GM23338 (cell line): ENCODE data around the gene SPATS1. TPM values are rescaled to one million over a fixed set of nuclear protein-coding genes. Genes with fewer than 3 reads are reported as not detected.

ENCODE experiments used
- ATAC-seq: fragments of 200-7000 bp; cut with Tn5 transposase; 3 replicates; pipeline ENCODE4 v1.9.1; 2020
- DNase-seq: peaks from one replicate; pipeline ENCODE4 v3.0.0-alpha.2; 2015; ENCODE audit warnings: low spot score
- H2AFZ ChIP-seq: fragments of 200-600 bp; sonication (generic); 2 replicates; pipeline ENCODE4 v1.8.0; 2016; ENCODE audit warnings: antibody characterized with exemption, mild to moderate bottlenecking, moderate library complexity
- H3F3A ChIP-seq: fragments of 200-600 bp; sonication (generic); replicated peaks from 2 replicates; pipeline ENCODE4 v1.8.0; 2017; ENCODE audit warnings: antibody characterized with exemption, mixed run types, low read depth
- H3K27ac ChIP-seq: fragments of 200-600 bp; sonication (generic); 2 replicates; pipeline ENCODE4 v1.6.1; 2016; ENCODE audit warnings: low read depth
- H3K27me3 ChIP-seq: fragments of 200-600 bp; sonication (generic); 2 replicates; pipeline ENCODE4 v1.8.0; 2016; ENCODE audit warnings: mild to moderate bottlenecking, mixed run types, moderate library complexity; ENCODE audit not compliant: insufficient read depth
- H3K36me3 ChIP-seq: fragments of 200-600 bp; sonication (generic); 2 replicates; pipeline ENCODE4 v1.8.0; 2016; ENCODE audit warnings: mild to moderate bottlenecking; ENCODE audit not compliant: insufficient read depth
- H3K4me1 ChIP-seq: fragments of 200-600 bp; sonication (generic); 2 replicates; pipeline ENCODE4 v1.8.0; 2016; ENCODE audit warnings: mild to moderate bottlenecking, moderate library complexity; ENCODE audit not compliant: insufficient read depth
- H3K4me2 ChIP-seq: fragments of 200-600 bp; sonication (generic); 2 replicates; pipeline ENCODE4 v1.7.1; 2017; ENCODE audit warnings: mixed run types
- H3K4me3 ChIP-seq: fragments of 200-600 bp; sonication (generic); 2 replicates; pipeline ENCODE4 v1.6.1; 2016; ENCODE audit warnings: mixed run types
- H3K79me2 ChIP-seq: fragments of 200-600 bp; sonication (generic); replicated peaks from 2 replicates; pipeline ENCODE4 v1.8.0; 2017; ENCODE audit warnings: mild to moderate bottlenecking; ENCODE audit not compliant: insufficient read depth
- H3K9me2 ChIP-seq: fragments of 200-600 bp; sonication (generic); 2 replicates; pipeline ENCODE4 v1.8.0; 2017; ENCODE audit not compliant: insufficient read depth
- H4K20me1 ChIP-seq: fragments of 200-600 bp; sonication (generic); replicated peaks from 2 replicates; pipeline ENCODE4 v1.8.0; 2017; ENCODE audit warnings: mild to moderate bottlenecking; ENCODE audit not compliant: insufficient read depth
- H3K27ac Mint-ChIP-seq: 2 replicates; pipeline ENCODE4 v1.8.0; 2020; ENCODE audit warnings: inconsistent platforms, mild to moderate bottlenecking, moderate library complexity, mixed read lengths
- H3K27me3 Mint-ChIP-seq: 3 replicates; pipeline ENCODE4 v1.8.0; 2022; ENCODE audit warnings: low read depth, mild to moderate bottlenecking, moderate library complexity, mixed read lengths, inconsistent platforms; ENCODE audit not compliant: insufficient read depth, poor library complexity
- H3K36me3 Mint-ChIP-seq: 3 replicates; pipeline ENCODE4 v1.8.0; 2021; ENCODE audit warnings: low read depth, mild to moderate bottlenecking, inconsistent platforms, moderate library complexity, mixed read lengths
- H3K4me1 Mint-ChIP-seq: 3 replicates; pipeline ENCODE4 v1.8.0; 2020; ENCODE audit warnings: mild to moderate bottlenecking, inconsistent platforms, mixed read lengths
- H3K4me3 Mint-ChIP-seq: 3 replicates; pipeline ENCODE4 v1.8.0; 2021; ENCODE audit warnings: moderate library complexity, mild to moderate bottlenecking, inconsistent platforms, mixed read lengths
- H3K9me3 Mint-ChIP-seq: 3 replicates; pipeline ENCODE4 v1.8.0; 2020; ENCODE audit warnings: moderate library complexity, mild to moderate bottlenecking, inconsistent platforms, mixed read lengths
- CREB1 ChIP-seq: fragments of 250-450 bp; sonication (Bioruptor Pico); IDR thresholded peaks from 2 replicates; pipeline ENCODE4 v1.5.0; 2020; ENCODE audit warnings: low read depth, mild to moderate bottlenecking, moderate library complexity
- EZH2 ChIP-seq: fragments of 200-600 bp; sonication (generic); IDR thresholded peaks from one replicate; pipeline ENCODE4 v1.8.0; 2017; ENCODE audit warnings: antibody characterized with exemption, mild to moderate bottlenecking, low read depth; ENCODE audit not compliant: unreplicated experiment
- EZH2phosphoT487 ChIP-seq: fragments of 200-600 bp; sonication (generic); IDR thresholded peaks from one replicate; pipeline ENCODE4 v1.8.1; 2018; ENCODE audit warnings: antibody characterized with exemption; ENCODE audit not compliant: unreplicated experiment
- JUNB ChIP-seq: IDR thresholded peaks from one replicate; pipeline ENCODE4 v1.6.1; 2016; ENCODE audit warnings: antibody characterized with exemption; ENCODE audit not compliant: unreplicated experiment
- NANOG ChIP-seq: IDR thresholded peaks from 2 replicates; pipeline ENCODE4 v1.6.1; 2016; ENCODE audit warnings: antibody characterized with exemption, borderline replicate concordance
- POLR2AphosphoS5 ChIP-seq: IDR thresholded peaks from 2 replicates; pipeline ENCODE4 v1.6.1; 2016; ENCODE audit warnings: antibody characterized with exemption, low read depth
- STAT1 ChIP-seq: IDR thresholded peaks from one replicate; pipeline ENCODE4 v1.6.1; 2016; ENCODE audit warnings: antibody characterized with exemption; ENCODE audit not compliant: unreplicated experiment
- ZNF114 ChIP-seq: fragments of 250-450 bp; sonication (Bioruptor Pico); IDR thresholded peaks from 2 replicates; pipeline ENCODE4 v1.5.0; 2020; ENCODE audit warnings: mild to moderate bottlenecking, moderate library complexity
- ZNF331 ChIP-seq: fragments of 250-450 bp; sonication (Bioruptor Pico); IDR thresholded peaks from 2 replicates; pipeline ENCODE4 v1.5.0; 2020; ENCODE audit warnings: low read depth, mild to moderate bottlenecking, moderate library complexity
- polyA plus RNA-seq: library from polyadenylated mRNA; unstranded; fragments of >200 nt; fragmentation: Nextera tagmentation; extraction: Ambion mirVana; gene quantifications from 2 replicates; pipeline ENCODE4 v1.2.1, GENCODE V29; 2016
- total RNA-seq: library from RNA; depleted of rRNA; stranded (reverse); fragments of >200 nt; shearing (Covaris generic); gene quantifications from 2 replicates; pipeline ENCODE4 v1.2.3, GENCODE V29; 2014
- TF ChIP-seq, protein P1 (sequence below): IDR thresholded peaks from one replicate; pipeline ENCODE4 v1.6.1; 2018; ENCODE audit warnings: antibody characterized with exemption; ENCODE audit not compliant: unreplicated experiment
- TF ChIP-seq, protein P2 (sequence below): IDR thresholded peaks from 2 replicates; pipeline ENCODE4 v1.6.1; 2016; ENCODE audit warnings: antibody characterized with exemption
- TF ChIP-seq, protein P3 (sequence below): fragments of 250-450 bp; sonication (Bioruptor Pico); IDR thresholded peaks from 2 replicates; pipeline ENCODE4 v1.5.0; 2020; ENCODE audit warnings: mild to moderate bottlenecking, moderate library complexity

The SPATS1 gene
- total and polyA plus RNA-seq, 2 experiments from 2014 or later: not detected

DNA sequence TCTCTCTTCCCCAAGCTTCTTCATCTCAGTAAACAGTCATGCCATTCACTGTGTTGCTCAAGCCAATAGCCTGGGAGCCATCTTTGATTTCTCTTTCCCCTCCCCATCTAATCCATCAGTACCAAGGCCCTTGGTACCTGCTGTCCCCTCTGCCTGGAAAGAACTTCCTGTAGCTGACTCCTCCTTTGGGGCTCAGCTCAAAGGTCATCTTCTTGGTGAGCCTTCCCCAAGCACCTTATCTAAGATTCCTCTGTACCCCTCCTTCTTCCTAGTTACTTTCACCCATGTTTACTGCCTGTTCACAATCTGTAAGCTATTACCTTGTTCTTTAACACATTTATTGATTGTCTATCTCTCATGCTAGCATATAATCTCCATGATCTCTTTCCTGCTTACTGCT is 32.8 kb upstream of the SPATS1 start (continued):
- TF ChIP-seq EZH2phosphoT487 (no peak), NANOG (no peak), ZNF331 (CRISPR knock-in tag) (no peak), ZNF114 (no peak), POLR2AphosphoS5 (no peak)
- TF ChIP-seq, protein P1, sequence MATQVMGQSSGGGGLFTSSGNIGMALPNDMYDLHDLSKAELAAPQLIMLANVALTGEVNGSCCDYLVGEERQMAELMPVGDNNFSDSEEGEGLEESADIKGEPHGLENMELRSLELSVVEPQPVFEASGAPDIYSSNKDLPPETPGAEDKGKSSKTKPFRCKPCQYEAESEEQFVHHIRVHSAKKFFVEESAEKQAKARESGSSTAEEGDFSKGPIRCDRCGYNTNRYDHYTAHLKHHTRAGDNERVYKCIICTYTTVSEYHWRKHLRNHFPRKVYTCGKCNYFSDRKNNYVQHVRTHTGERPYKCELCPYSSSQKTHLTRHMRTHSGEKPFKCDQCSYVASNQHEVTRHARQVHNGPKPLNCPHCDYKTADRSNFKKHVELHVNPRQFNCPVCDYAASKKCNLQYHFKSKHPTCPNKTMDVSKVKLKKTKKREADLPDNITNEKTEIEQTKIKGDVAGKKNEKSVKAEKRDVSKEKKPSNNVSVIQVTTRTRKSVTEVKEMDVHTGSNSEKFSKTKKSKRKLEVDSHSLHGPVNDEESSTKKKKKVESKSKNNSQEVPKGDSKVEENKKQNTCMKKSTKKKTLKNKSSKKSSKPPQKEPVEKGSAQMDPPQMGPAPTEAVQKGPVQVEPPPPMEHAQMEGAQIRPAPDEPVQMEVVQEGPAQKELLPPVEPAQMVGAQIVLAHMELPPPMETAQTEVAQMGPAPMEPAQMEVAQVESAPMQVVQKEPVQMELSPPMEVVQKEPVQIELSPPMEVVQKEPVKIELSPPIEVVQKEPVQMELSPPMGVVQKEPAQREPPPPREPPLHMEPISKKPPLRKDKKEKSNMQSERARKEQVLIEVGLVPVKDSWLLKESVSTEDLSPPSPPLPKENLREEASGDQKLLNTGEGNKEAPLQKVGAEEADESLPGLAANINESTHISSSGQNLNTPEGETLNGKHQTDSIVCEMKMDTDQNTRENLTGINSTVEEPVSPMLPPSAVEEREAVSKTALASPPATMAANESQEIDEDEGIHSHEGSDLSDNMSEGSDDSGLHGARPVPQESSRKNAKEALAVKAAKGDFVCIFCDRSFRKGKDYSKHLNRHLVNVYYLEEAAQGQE: no peak

DNA sequence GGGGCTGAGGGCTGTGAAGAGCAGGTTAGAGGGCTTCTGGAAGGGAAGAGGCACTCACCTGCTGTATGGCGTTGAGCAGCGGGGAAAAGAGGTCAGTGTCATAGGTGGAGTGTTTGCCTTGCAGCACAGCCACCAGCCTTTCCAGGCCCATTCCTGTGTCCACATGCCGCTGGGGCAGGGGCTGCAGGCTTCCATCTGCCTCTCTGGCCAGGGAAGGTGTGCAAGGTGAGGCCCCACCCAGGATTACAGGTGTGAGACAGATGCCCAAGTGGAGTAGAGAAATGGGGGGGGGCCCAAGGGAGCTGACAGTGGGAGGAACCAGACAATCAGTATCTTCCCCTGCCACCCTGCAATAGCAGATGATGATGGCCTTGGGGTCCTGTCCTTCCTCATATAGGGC is 32.2 kb upstream of the SPATS1 start:
- Mint-ChIP-seq H3K4me3 (no peak overlapping the region), H3K9me3 (no peaks in the 10 kb centered on the region; the same call in 2 of the 3 replicates), H3K27ac (no peak overlapping the region), H3K4me1 (peaks cover 9% of the 10 kb centered on the region; the same call in 2 of the 3 replicates), H3K36me3 (peaks cover 60% of the 10 kb centered on the region), H3K27me3 (peaks cover 15% of the 10 kb centered on the region)
- Histone ChIP-seq H3K79me2 (peaks cover 10% of the 10 kb centered on the region), H3K27me3 (no peaks in the 10 kb centered on the region), H3F3A (0 out of 2 replicates have a peak, but pooled peaks cover 4% of the 10 kb centered on the region), H3K27ac (no peak overlapping the region), H3K36me3 (peaks cover 12% of the 10 kb centered on the region), H3K9me2 (no peaks in the 10 kb centered on the region), H2AFZ (no peak overlapping the region), H4K20me1 (no peaks in the 10 kb centered on the region), H3K4me2 (no peak overlapping the region), H3K4me1 (peaks cover 6% of the 10 kb centered on the region; the same call in 1 of the 2 replicates), H3K4me3 (no peak overlapping the region)
- DNase-seq (no peak), ATAC-seq (no peak)
- TF ChIP-seq ZNF114 (no peak), EZH2 (no peak), POLR2AphosphoS5 (no peak), CREB1 (CRISPR knock-in tag) (no peak), EZH2phosphoT487 (no peak), STAT1 (no peak), ZNF331 (CRISPR knock-in tag) (no peak), JUNB (no peak)
- TF ChIP-seq, protein P2, sequence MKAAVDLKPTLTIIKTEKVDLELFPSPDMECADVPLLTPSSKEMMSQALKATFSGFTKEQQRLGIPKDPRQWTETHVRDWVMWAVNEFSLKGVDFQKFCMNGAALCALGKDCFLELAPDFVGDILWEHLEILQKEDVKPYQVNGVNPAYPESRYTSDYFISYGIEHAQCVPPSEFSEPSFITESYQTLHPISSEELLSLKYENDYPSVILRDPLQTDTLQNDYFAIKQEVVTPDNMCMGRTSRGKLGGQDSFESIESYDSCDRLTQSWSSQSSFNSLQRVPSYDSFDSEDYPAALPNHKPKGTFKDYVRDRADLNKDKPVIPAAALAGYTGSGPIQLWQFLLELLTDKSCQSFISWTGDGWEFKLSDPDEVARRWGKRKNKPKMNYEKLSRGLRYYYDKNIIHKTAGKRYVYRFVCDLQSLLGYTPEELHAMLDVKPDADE: no peak
- TF ChIP-seq, protein P3, sequence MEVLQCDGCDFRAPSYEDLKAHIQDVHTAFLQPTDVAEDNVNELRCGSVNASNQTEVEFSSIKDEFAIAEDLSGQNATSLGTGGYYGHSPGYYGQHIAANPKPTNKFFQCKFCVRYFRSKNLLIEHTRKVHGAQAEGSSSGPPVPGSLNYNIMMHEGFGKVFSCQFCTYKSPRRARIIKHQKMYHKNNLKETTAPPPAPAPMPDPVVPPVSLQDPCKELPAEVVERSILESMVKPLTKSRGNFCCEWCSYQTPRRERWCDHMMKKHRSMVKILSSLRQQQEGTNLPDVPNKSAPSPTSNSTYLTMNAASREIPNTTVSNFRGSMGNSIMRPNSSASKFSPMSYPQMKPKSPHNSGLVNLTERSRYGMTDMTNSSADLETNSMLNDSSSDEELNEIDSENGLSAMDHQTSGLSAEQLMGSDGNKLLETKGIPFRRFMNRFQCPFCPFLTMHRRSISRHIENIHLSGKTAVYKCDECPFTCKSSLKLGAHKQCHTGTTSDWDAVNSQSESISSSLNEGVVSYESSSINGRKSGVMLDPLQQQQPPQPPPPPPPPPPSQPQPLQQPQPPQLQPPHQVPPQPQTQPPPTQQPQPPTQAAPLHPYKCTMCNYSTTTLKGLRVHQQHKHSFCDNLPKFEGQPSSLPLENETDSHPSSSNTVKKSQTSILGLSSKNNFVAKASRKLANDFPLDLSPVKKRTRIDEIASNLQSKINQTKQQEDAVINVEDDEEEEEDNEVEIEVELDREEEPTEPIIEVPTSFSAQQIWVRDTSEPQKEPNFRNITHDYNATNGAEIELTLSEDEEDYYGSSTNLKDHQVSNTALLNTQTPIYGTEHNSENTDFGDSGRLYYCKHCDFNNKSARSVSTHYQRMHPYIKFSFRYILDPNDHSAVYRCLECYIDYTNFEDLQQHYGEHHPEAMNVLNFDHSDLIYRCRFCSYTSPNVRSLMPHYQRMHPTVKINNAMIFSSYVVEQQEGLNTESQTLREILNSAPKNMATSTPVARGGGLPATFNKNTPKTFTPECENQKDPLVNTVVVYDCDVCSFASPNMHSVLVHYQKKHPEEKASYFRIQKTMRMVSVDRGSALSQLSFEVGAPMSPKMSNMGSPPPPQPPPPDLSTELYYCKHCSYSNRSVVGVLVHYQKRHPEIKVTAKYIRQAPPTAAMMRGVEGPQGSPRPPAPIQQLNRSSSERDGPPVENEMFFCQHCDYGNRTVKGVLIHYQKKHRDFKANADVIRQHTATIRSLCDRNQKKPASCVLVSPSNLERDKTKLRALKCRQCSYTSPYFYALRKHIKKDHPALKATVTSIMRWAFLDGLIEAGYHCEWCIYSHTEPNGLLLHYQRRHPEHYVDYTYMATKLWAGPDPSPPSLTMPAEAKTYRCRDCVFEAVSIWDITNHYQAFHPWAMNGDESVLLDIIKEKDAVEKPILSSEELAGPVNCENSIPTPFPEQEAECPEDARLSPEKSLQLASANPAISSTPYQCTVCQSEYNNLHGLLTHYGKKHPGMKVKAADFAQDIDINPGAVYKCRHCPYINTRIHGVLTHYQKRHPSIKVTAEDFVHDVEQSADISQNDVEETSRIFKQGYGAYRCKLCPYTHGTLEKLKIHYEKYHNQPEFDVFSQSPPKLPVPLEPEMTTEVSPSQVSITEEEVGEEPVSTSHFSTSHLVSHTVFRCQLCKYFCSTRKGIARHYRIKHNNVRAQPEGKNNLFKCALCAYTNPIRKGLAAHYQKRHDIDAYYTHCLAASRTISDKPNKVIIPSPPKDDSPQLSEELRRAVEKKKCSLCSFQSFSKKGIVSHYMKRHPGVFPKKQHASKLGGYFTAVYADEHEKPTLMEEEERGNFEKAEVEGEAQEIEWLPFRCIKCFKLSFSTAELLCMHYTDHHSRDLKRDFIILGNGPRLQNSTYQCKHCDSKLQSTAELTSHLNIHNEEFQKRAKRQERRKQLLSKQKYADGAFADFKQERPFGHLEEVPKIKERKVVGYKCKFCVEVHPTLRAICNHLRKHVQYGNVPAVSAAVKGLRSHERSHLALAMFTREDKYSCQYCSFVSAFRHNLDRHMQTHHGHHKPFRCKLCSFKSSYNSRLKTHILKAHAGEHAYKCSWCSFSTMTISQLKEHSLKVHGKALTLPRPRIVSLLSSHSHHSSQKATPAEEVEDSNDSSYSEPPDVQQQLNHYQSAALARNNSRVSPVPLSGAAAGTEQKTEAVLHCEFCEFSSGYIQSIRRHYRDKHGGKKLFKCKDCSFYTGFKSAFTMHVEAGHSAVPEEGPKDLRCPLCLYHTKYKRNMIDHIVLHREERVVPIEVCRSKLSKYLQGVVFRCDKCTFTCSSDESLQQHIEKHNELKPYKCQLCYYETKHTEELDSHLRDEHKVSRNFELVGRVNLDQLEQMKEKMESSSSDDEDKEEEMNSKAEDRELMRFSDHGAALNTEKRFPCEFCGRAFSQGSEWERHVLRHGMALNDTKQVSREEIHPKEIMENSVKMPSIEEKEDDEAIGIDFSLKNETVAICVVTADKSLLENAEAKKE: no peak
